ENCODE measurements around the gene NPIPA8.
"Not testable (repeated sequence)": the region's sequence is repeated elsewhere in the genome, so short reads cannot be mapped to it uniquely, and the experiment has no call there.

NPIPA8 gene

GRCh38 chr16:18270171-18270570 lies 66.4 kb downstream of the NPIPA8 start:
- not testable (repeated sequence) for DNase-seq

Data from SW 1271 (cell line).